Measurements from ENCODE around the gene ACADSB. TPM values are rescaled to one million over a fixed set of nuclear protein-coding genes. Genes with fewer than 3 reads are reported as not detected.

Gene ACADSB
- polyA plus RNA-seq, 1 donor from 2014 or later = 20.3 TPM

DNA sequence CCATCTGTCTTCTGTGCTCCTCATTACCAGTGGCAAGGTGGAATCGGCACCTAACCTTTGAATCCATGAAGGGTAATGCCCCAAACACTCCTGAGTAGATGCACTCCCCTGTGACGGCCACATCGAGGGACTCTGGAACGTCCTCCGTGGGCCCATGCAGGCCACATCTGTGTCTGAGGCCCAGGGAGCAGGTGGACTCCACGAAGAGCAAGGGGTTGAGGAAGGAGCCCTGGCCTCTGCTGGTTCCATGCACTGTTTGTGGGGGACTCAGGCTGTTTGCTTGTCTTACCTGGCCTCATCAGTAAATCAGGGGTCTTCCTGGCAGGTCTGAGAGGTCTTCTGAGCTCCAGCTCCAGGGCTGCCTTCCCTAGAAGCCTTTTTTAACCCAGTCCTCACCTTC, 64.4 kb downstream of the ACADSB start:
- no peak overlapping the region for H2AFZ ChIP-seq (ENCODE audit: low read depth, low read length)
- no peaks in the 10 kb centered on the region for H4K20me1 ChIP-seq (ENCODE audit: insufficient read depth)
- TF ChIP-seq TAF1 (IDR thresholded peaks at IDR 0.05; ENCODE audit: low read depth) = no peak
- TF ChIP-seq MXI1 (conservative IDR thresholded peaks at IDR 0.05; ENCODE audit: poor library complexity, severe bottlenecking) = no peak
- H3K9me2 ChIP-seq (ENCODE audit: insufficient read depth, low read length) = no peaks in the 10 kb centered on the region
- no peak overlapping the region for H3K4me3 ChIP-seq (ENCODE audit: low read length)
- no peak overlapping the region for H3K9ac ChIP-seq (ENCODE audit: low read length)
- H3K27me3 ChIP-seq (ENCODE audit: insufficient read depth, low read depth, low read length) = peaks cover 40% of the 10 kb centered on the region
- peaks cover 3% of the 10 kb centered on the region for H3K9me3 ChIP-seq (ENCODE audit: low read length)
- no peak overlapping the region for H3K27ac ChIP-seq (ENCODE audit: low read length)
- H3K4me2 ChIP-seq (ENCODE audit: low read length) = no peak overlapping the region
- H3F3A ChIP-seq (ENCODE audit: insufficient read depth, low read length, poor library complexity, severe bottlenecking) = no peaks in the 10 kb centered on the region
- H3K79me2 ChIP-seq (replicated peaks; ENCODE audit: insufficient read depth, low read length) = no peaks in the 10 kb centered on the region
- no peaks in the 10 kb centered on the region for H3K36me3 ChIP-seq (ENCODE audit: insufficient read depth, low read length)

DNA sequence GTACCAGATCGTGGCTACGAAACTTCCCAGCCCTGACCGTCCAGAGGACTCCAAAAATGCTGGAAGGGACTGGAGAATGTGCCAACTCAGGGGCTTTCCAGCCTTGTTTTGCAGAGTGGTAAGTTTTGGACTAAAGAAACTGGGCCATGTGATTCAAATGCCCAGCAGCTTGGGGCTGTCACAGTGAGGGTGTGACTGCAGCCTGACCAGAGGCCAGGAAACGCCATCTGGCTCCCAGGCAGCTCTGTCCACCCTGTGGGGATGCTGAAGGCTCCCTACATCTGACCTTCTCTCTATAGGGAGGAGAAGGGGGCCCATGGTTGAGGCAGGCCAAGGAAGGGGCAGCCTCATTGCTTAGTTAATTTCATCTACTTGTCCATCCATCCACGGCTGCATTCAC, 65.4 kb downstream of the ACADSB start:
- H3K36me3 ChIP-seq (ENCODE audit: insufficient read depth, low read length) = no peaks in the 10 kb centered on the region
- TF ChIP-seq SMC3 (conservative IDR thresholded peaks at IDR 0.05; ENCODE audit: poor library complexity) (no peak), MXI1 (conservative IDR thresholded peaks at IDR 0.05; ENCODE audit: poor library complexity, severe bottlenecking) (no peak), TAF1 (IDR thresholded peaks at IDR 0.05; ENCODE audit: low read depth) (no peak), EZH2 (IDR thresholded peaks at IDR 0.05; ENCODE audit: borderline replicate concordance, insufficient read depth, low read length, poor library complexity, severe bottlenecking) (no peak), RAD21 (conservative IDR thresholded peaks at IDR 0.05) (no peak), POLR2AphosphoS5 (IDR thresholded peaks at IDR 0.05) (no peak), EP300 (conservative IDR thresholded peaks at IDR 0.05; ENCODE audit: poor library complexity, severe bottlenecking) (no peak)
- TF ChIP-seq, protein P1, sequence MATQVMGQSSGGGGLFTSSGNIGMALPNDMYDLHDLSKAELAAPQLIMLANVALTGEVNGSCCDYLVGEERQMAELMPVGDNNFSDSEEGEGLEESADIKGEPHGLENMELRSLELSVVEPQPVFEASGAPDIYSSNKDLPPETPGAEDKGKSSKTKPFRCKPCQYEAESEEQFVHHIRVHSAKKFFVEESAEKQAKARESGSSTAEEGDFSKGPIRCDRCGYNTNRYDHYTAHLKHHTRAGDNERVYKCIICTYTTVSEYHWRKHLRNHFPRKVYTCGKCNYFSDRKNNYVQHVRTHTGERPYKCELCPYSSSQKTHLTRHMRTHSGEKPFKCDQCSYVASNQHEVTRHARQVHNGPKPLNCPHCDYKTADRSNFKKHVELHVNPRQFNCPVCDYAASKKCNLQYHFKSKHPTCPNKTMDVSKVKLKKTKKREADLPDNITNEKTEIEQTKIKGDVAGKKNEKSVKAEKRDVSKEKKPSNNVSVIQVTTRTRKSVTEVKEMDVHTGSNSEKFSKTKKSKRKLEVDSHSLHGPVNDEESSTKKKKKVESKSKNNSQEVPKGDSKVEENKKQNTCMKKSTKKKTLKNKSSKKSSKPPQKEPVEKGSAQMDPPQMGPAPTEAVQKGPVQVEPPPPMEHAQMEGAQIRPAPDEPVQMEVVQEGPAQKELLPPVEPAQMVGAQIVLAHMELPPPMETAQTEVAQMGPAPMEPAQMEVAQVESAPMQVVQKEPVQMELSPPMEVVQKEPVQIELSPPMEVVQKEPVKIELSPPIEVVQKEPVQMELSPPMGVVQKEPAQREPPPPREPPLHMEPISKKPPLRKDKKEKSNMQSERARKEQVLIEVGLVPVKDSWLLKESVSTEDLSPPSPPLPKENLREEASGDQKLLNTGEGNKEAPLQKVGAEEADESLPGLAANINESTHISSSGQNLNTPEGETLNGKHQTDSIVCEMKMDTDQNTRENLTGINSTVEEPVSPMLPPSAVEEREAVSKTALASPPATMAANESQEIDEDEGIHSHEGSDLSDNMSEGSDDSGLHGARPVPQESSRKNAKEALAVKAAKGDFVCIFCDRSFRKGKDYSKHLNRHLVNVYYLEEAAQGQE (IDR thresholded peaks at IDR 0.05; ENCODE audit: borderline replicate concordance) = no peak
- TF ChIP-seq, protein P2, sequence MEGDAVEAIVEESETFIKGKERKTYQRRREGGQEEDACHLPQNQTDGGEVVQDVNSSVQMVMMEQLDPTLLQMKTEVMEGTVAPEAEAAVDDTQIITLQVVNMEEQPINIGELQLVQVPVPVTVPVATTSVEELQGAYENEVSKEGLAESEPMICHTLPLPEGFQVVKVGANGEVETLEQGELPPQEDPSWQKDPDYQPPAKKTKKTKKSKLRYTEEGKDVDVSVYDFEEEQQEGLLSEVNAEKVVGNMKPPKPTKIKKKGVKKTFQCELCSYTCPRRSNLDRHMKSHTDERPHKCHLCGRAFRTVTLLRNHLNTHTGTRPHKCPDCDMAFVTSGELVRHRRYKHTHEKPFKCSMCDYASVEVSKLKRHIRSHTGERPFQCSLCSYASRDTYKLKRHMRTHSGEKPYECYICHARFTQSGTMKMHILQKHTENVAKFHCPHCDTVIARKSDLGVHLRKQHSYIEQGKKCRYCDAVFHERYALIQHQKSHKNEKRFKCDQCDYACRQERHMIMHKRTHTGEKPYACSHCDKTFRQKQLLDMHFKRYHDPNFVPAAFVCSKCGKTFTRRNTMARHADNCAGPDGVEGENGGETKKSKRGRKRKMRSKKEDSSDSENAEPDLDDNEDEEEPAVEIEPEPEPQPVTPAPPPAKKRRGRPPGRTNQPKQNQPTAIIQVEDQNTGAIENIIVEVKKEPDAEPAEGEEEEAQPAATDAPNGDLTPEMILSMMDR (IDR thresholded peaks at IDR 0.05; ENCODE audit: poor library complexity, severe bottlenecking) = no peak
- H3K79me2 ChIP-seq (replicated peaks; ENCODE audit: insufficient read depth, low read length) = no peaks in the 10 kb centered on the region
- H3F3A ChIP-seq (ENCODE audit: insufficient read depth, low read length, poor library complexity, severe bottlenecking) = no peaks in the 10 kb centered on the region
- no peaks in the 10 kb centered on the region for H4K20me1 ChIP-seq (ENCODE audit: insufficient read depth)
- peaks cover 40% of the 10 kb centered on the region for H3K27me3 ChIP-seq (ENCODE audit: insufficient read depth, low read depth, low read length)
- no peaks in the 10 kb centered on the region for H3K9me2 ChIP-seq (ENCODE audit: insufficient read depth, low read length)
- peaks cover 3% of the 10 kb centered on the region for H3K9me3 ChIP-seq (ENCODE audit: low read length)
- H2AFZ ChIP-seq (ENCODE audit: low read depth, low read length) = no peak overlapping the region
- H3K4me3 ChIP-seq (ENCODE audit: low read length) = no peak overlapping the region
- H3K9ac ChIP-seq (ENCODE audit: low read length) = no peak overlapping the region
- no peak overlapping the region for H3K27ac ChIP-seq (ENCODE audit: low read length)
- H3K4me2 ChIP-seq (ENCODE audit: low read length) = no peak overlapping the region

DNA sequence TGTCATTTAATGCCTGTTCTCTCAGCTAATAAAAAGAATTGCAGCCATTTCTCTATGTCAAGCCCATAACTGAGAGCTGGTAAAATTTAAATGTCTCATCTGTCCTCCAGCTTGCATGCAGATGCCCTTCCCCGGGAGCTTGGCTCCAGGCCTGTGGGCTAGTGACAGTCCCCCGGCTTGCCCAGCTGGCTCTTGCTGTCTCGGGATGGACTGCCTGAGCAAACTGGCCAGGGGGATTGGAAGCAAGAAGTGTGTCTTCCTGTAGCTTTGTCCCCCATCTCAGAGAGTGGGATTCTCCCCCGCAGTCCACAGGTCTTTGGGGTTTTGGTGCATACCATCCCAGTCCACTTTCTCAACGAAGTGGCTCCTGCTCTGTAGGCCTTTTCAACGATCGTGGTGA, 73.1 kb downstream of the ACADSB start:
- no peaks in the 10 kb centered on the region for H3K9me2 ChIP-seq (ENCODE audit: insufficient read depth, low read length)
- H3K27me3 ChIP-seq (ENCODE audit: insufficient read depth, low read depth, low read length) = peaks cover 7% of the 10 kb centered on the region
- no peak overlapping the region for H2AFZ ChIP-seq (ENCODE audit: low read depth, low read length)
- H3K36me3 ChIP-seq (ENCODE audit: insufficient read depth, low read length) = no peaks in the 10 kb centered on the region
- H3K27ac ChIP-seq (ENCODE audit: low read length) = no peak overlapping the region
- H3K4me2 ChIP-seq (ENCODE audit: low read length) = no peak overlapping the region
- H3K4me3 ChIP-seq (ENCODE audit: low read length) = no peak overlapping the region
- TF ChIP-seq TAF1 (IDR thresholded peaks at IDR 0.05; ENCODE audit: low read depth) (no peak), POLR2AphosphoS5 (IDR thresholded peaks at IDR 0.05) (no peak), EZH2 (IDR thresholded peaks at IDR 0.05; ENCODE audit: borderline replicate concordance, insufficient read depth, low read length, poor library complexity, severe bottlenecking) (no peak), SMC3 (conservative IDR thresholded peaks at IDR 0.05; ENCODE audit: poor library complexity) (no peak), EP300 (conservative IDR thresholded peaks at IDR 0.05; ENCODE audit: poor library complexity, severe bottlenecking) (no peak), MXI1 (conservative IDR thresholded peaks at IDR 0.05; ENCODE audit: poor library complexity, severe bottlenecking) (no peak), RAD21 (conservative IDR thresholded peaks at IDR 0.05) (no peak)
- TF ChIP-seq, protein P2 (IDR thresholded peaks at IDR 0.05; ENCODE audit: poor library complexity, severe bottlenecking) = no peak
- TF ChIP-seq, protein P1 (IDR thresholded peaks at IDR 0.05; ENCODE audit: borderline replicate concordance) = no peak
- H3K79me2 ChIP-seq (replicated peaks; ENCODE audit: insufficient read depth, low read length) = no peaks in the 10 kb centered on the region
- no peaks in the 10 kb centered on the region for H4K20me1 ChIP-seq (ENCODE audit: insufficient read depth)
- no peaks in the 10 kb centered on the region for H3K9me3 ChIP-seq (ENCODE audit: low read length)
- H3F3A ChIP-seq (ENCODE audit: insufficient read depth, low read length, poor library complexity, severe bottlenecking) = no peaks in the 10 kb centered on the region
- H3K9ac ChIP-seq (ENCODE audit: low read length) = no peak overlapping the region
